HG03196 (cell line): ENCODE data around the gene UBL7.
"Not testable (repeated sequence)": the region's sequence is repeated elsewhere in the genome, so short reads cannot be mapped to it uniquely, and the experiment has no call there.

ENCODE experiments used
- ATAC-seq: cut with Tn5 transposase; IDR thresholded peaks from one replicate; pipeline ENCODE4 v1.9.1; 2021; ENCODE audit not compliant: unreplicated experiment

UBL7 gene

GRCh38 chr15:74460871-74461846 lies at the start of gene UBL7:
Gene UBL7 (minus strand): TSS chr15:74461160. CDS start chr15:74458867, 2,293 bp downstream.
- peak; percentile 89 for ATAC-seq

- no peak for ATAC-seq
Observed at GRCh38 chr15:74506515-74506840, 45.5 kb upstream of the UBL7 start.

- ATAC-seq, result no peak
Observed at GRCh38 chr15:74505837-74506514, 45.0 kb upstream of the UBL7 start.

- ATAC-seq, result no peak
Observed at GRCh38 chr15:74504836-74505235, 43.9 kb upstream of the UBL7 start.

- no peak for ATAC-seq
Observed at GRCh38 chr15:74504418-74504817, 43.5 kb upstream of the UBL7 start.

GRCh38 chr15:74502301-74502700 lies 41.3 kb upstream of the UBL7 start:
- no peak for ATAC-seq

- no peak for ATAC-seq
Observed at GRCh38 chr15:74500401-74500800, 39.4 kb upstream of the UBL7 start.

GRCh38 chr15:74499366-74499765 lies 38.4 kb upstream of the UBL7 start:
- ATAC-seq, result no peak

GRCh38 chr15:74497584-74497983 lies 36.6 kb upstream of the UBL7 start:
- no peak for ATAC-seq

- ATAC-seq, result no peak
Observed at GRCh38 chr15:74496648-74497047, 35.7 kb upstream of the UBL7 start.

- no peak for ATAC-seq
Observed at GRCh38 chr15:74490339-74490689, 29.4 kb upstream of the UBL7 start.

- peak; percentile 48 for ATAC-seq
Observed at GRCh38 chr15:74489518-74490338, 28.8 kb upstream of the UBL7 start.

GRCh38 chr15:74488776-74489175 lies 27.8 kb upstream of the UBL7 start:
- no peak for ATAC-seq

- ATAC-seq, result no peak
Observed at GRCh38 chr15:74482661-74483060, 21.7 kb upstream of the UBL7 start.

- ATAC-seq, result not testable (repeated sequence)
Observed at GRCh38 chr15:74480364-74480763, 19.4 kb upstream of the UBL7 start.

- not testable (repeated sequence) for ATAC-seq
Observed at GRCh38 chr15:74471621-74472020, 10.7 kb upstream of the UBL7 start.

GRCh38 chr15:74470631-74471395 lies 9.9 kb upstream of the UBL7 start:
- no peak for ATAC-seq

GRCh38 chr15:74468341-74469032 lies 7.5 kb upstream of the UBL7 start:
- no peak for ATAC-seq

- ATAC-seq, result no peak
Observed at GRCh38 chr15:74466570-74466969, 5.6 kb upstream of the UBL7 start.

GRCh38 chr15:74464897-74465296 lies 3.9 kb upstream of the UBL7 start:
- no peak for ATAC-seq
